Naive thymus-derived CD8-positive, alpha-beta T cell (primary cell): ENCODE data around the gene AKT3. TPM values are rescaled to one million over a fixed set of nuclear protein-coding genes. Genes with fewer than 3 reads are reported as not detected.

Experiments used
- ATAC-seq, 2 donors: fragments of 150-1000 bp; cut with Tn5 transposase in 1 of 2; sonication (Bioruptor Pico), chemical (Tn5 transposase) in 1 of 2; 1 replicate in 1 of 2; 2 replicates in 1 of 2; pipeline ENCODE4 v1.10.0; 2021; ENCODE audit warnings: mild to moderate bottlenecking in 2 of 2, moderate library complexity in 2 of 2
- POLR2A ChIA-PET: fragments of 350-600 bp; sonication (Branson Sonifier 250); formaldehyde crosslinking; loops from one replicate; lab custom pipeline; 2021; ENCODE audit warnings: antibody characterized with exemption; lab: Charles Lee
- DNase-seq, 10 donors: peaks; one replicate each; pipeline versions ENCODE4 v3.0.0 to v3.0.0-alpha.2; 2020 to 2022
- H3K27ac Mint-ChIP-seq, 10 donors: one replicate each; pipeline ENCODE4 v1.8.0; 2020 to 2022; ENCODE audit warnings: mild to moderate bottlenecking in 10 of 10, mixed read lengths in 10 of 10, moderate library complexity in 4 of 10, inconsistent platforms in 1 of 10
- H3K27me3 Mint-ChIP-seq, 5 donors: one replicate each; pipeline ENCODE4 v1.8.0; 2021 to 2022; ENCODE audit warnings: mixed read lengths in 5 of 5
- H3K36me3 Mint-ChIP-seq, 3 donors: one replicate each; pipeline ENCODE4 v1.8.0; 2020 to 2022; ENCODE audit warnings: mixed read lengths in 3 of 3, mild to moderate bottlenecking in 2 of 3, inconsistent platforms in 1 of 3
- H3K4me1 Mint-ChIP-seq, 4 donors: one replicate each; pipeline ENCODE4 v1.8.0; 2021 to 2022; ENCODE audit warnings: mixed read lengths in 4 of 4
- H3K4me3 Mint-ChIP-seq, 10 donors: one replicate each; pipeline ENCODE4 v1.8.0; 2020 to 2022; ENCODE audit warnings: mild to moderate bottlenecking in 10 of 10, mixed read lengths in 10 of 10, moderate library complexity in 6 of 10, inconsistent platforms in 1 of 10
- H3K9me3 Mint-ChIP-seq, 9 donors: one replicate each; pipeline ENCODE4 v1.8.0; 2020 to 2022; ENCODE audit warnings: mixed read lengths in 9 of 9, mild to moderate bottlenecking in 3 of 9, inconsistent platforms in 1 of 9, moderate library complexity in 1 of 9
- polyA plus RNA-seq, 3 donors: library from polyadenylated mRNA; unstranded; fragments of 300-500 nt; fragmentation: Illumina TruSeq; gene quantifications; one replicate each; pipeline ENCODE4 v1.2.3, GENCODE V29; 2021
- total RNA-seq, 8 experiments: library from RNA in 2 of 8; stranded (reverse) in 2 of 8; gene quantifications; one replicate each; pipeline ENCODE4 v1.2.3 and lab custom pipeline; 2021 to 2026

Gene AKT3
- total and polyA plus RNA-seq, 5 experiments from 2014 or later: 1.7 to 86.5 (median 4.6) TPM

DNA sequence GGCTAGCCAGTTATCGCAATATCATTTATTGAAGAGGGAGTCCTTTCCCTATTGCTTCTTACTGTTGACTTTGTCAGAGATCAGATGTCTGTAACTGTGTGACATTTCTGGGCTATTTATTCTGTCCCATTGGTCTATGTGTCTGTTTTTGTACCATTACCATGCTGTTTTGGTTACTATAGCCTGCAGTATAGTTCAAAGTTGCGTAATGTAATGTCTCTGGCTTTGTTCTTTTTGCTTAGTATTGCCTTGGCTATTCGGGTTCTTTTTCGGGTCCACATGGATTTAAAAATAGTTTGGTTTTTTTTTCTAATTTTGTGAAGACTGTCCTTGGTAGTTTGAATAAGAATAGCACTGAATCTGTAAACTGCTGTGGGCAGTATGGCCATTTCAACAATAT is 320.5 kb downstream of the AKT3 start:
- POLR2A ChIA-PET: interaction anchor here (0.7 kb wide), 1 partner anchor 25 kb away, joined by 4 read pairs; no protein-coding TSS in a partner anchor
- peaks cover 0 to 33% (median 24%) of the 10 kb centered on the region in 3 donors for H3K36me3 Mint-ChIP-seq
- H3K27ac Mint-ChIP-seq: peak overlapping the region in 2 of 10 donors; percentile 29 to 64
- peaks cover 0 to 15% (median 0%) of the 10 kb centered on the region in 9 donors for H3K9me3 Mint-ChIP-seq
- ATAC-seq (no peak), DNase-seq (no peak)
- H3K27me3 Mint-ChIP-seq: no peaks in the 10 kb centered on the region
- H3K4me3 Mint-ChIP-seq: no peak overlapping the region
- peaks cover 6 to 8% (median 8%) of the 10 kb centered on the region in 4 donors for H3K4me1 Mint-ChIP-seq

DNA sequence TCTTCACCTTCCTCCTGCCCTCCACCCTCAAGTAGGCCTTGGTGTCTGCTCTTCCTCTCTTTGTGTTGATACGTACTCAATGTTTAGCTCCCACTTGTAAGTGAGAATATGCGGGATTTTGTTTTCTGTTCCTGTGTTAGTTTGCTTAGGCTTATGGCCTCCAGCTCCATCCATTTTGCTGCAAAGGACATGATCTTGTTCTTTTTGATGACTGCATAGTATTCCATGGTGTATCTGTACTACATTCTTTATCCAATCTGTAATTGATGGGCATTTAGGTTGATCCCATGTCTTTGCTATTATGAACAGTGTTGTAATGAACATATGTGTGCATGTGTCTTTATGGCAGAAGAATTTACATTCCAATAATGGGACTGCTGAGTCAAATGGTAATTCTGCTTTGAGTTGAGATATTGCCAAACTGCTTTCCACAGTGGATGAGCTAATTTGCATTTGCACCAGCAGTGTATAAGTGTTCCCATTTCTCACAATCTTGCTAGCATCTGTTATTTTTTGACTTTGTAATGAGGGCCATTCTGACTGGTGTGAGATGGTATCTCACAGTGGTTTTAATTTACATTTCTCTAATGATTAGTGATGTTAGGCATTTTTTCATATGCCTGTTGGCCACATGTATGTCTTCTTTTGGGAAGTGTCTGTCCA is 321.5 kb downstream of the AKT3 start:
- no peak overlapping the region for H3K4me3 Mint-ChIP-seq
- no peaks in the 10 kb centered on the region for H3K27me3 Mint-ChIP-seq
- peaks cover 6 to 11% (median 9%) of the 10 kb centered on the region in 4 donors for H3K4me1 Mint-ChIP-seq
- POLR2A ChIA-PET: interaction anchor here (0.7 kb wide), 1 partner anchor 24 kb away, joined by 4 read pairs; no protein-coding TSS in a partner anchor
- H3K36me3 Mint-ChIP-seq: peaks cover 0 to 36% (median 18%) of the 10 kb centered on the region in 3 donors
- no peak for DNase-seq
- ATAC-seq: no peak
- H3K27ac Mint-ChIP-seq: peak overlapping the region in 3 of 10 donors; percentile 0 to 32 (median 22)
- peaks cover 0 to 15% (median 0%) of the 10 kb centered on the region in 9 donors for H3K9me3 Mint-ChIP-seq

DNA sequence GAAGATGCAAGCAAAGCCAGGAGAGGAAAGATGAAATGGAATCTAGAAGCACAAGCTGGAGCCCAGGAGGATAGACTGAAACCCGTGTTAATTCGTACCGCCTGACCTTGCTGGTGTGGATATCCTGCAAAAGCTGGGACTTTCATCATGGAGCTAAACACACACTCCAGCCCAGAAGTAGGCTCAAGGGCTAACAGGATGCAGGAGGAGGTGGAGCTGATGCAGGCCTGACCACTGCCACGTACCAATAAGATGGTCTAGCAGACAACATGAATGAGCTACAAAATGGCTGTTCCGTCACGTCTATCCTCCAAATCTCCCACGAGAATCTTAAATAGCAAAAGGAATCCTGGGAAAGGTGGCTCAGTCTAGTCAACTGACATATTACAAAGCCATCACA is 323.9 kb downstream of the AKT3 start:
- DNase-seq: no peak
- Mint-ChIP-seq H3K4me1 (peaks cover 9 to 19% (median 9%) of the 10 kb centered on the region in 4 donors), H3K27ac (peak overlapping the region in 3 of 10 donors; percentile 39 to 60 (median 56)), H3K4me3 (no peak overlapping the region), H3K27me3 (no peaks in the 10 kb centered on the region), H3K9me3 (peaks cover 0 to 15% (median 0%) of the 10 kb centered on the region in 9 donors), H3K36me3 (peaks cover 0 to 24% (median 18%) of the 10 kb centered on the region in 3 donors)
- POLR2A ChIA-PET: no interaction called here
- no peak for ATAC-seq

DNA sequence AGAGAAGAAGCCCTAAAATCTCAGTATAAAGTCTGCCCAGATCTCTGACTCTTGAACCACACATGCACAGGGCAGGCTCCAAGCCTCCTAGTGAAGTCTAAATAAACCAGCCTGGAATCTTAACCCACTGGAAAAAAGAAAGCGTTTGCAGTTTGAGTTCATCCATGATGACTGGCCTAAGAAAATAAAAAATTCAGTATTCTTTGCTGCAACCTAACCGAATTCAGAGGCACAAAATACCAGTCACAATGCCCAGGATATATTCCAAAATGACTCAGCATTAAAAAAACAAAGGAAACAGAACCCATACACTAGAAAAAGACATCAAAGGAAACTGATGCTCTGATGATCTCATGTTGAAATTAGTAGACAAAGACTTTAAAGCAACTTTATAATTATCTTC is 325.0 kb downstream of the AKT3 start:
- Mint-ChIP-seq H3K27ac (no peak overlapping the region), H3K4me3 (no peak overlapping the region), H3K9me3 (peaks cover 0 to 15% (median 0%) of the 10 kb centered on the region in 9 donors), H3K27me3 (no peaks in the 10 kb centered on the region), H3K4me1 (peaks cover 8 to 19% (median 9%) of the 10 kb centered on the region in 4 donors), H3K36me3 (peaks cover 0 to 23% (median 20%) of the 10 kb centered on the region in 3 donors)
- POLR2A ChIA-PET: no interaction called here
- DNase-seq (no peak), ATAC-seq (no peak)

DNA sequence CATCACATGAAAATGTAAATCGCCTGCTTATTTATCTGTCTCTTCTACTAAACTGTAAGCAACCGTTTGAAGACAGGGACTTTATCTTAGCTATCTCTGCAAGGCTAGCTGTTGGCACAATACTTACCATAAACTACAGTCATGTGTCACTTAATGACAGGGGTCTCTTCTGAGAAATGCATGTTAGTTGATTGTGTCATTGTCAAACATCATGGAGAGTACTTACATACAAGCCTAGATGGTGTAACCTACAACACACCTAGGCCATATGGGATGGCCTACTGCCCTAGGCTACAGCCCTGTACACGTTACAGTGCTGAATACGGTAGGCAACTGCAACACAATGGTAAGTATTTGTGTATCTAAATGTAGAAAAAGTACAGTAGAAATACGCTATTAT is 326.3 kb downstream of the AKT3 start:
- Mint-ChIP-seq H3K27me3 (no peaks in the 10 kb centered on the region), H3K27ac (no peak overlapping the region), H3K4me1 (peaks cover 8 to 19% (median 9%) of the 10 kb centered on the region in 4 donors), H3K4me3 (no peak overlapping the region), H3K36me3 (peaks cover 2 to 22% (median 16%) of the 10 kb centered on the region in 3 donors), H3K9me3 (peaks cover 0 to 5% (median 0%) of the 10 kb centered on the region in 9 donors)
- no peak for ATAC-seq
- POLR2A ChIA-PET: no interaction called here
- no peak for DNase-seq

DNA sequence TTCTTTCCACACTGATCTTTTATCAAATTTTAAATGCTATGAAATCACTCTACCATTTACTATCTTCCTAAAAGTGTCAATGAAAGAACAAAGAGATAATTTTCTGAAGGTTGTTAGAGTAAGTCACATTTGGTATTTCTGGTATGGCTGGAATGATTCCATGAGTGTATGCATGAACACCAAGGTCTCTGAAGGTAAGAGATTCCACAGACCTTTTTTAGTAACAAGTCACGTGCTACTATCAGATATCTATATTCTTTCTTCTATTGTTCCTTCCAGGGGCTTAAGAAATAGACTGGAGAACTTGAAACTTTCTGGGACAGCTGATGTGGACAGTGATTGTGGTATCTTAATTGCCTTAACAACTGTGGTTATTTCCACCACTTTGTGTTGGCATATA is 329.2 kb downstream of the AKT3 start:
- Mint-ChIP-seq H3K27ac (no peak overlapping the region), H3K9me3 (peaks cover 0 to 3% (median 0%) of the 10 kb centered on the region in 9 donors), H3K36me3 (peaks cover 8 to 33% (median 22%) of the 10 kb centered on the region in 3 donors), H3K4me3 (no peak overlapping the region), H3K4me1 (peaks cover 5 to 19% (median 7%) of the 10 kb centered on the region in 4 donors), H3K27me3 (no peaks in the 10 kb centered on the region)
- ATAC-seq: no peak
- DNase-seq: no peak
- POLR2A ChIA-PET: no interaction called here

DNA sequence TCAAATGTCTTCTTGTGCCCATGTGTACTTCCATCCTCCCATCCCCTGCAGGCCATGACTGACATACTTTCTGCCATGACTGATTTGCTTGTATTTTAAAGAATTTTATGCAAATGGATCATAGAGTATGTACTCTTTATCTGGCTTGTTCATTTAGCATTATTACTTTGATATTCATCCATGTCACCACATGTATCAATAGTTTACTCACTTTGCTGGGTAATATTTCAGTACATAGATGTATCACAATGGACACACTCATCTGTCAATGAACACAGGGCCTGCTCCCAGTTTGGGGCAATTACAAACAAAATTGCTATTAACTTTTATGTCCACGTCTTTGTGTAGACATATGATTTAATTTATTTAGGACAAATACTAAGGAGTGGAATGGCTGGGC is 335.1 kb downstream of the AKT3 start:
- Mint-ChIP-seq H3K27me3 (no peaks in the 10 kb centered on the region), H3K27ac (no peak overlapping the region), H3K9me3 (peaks cover 0 to 3% (median 0%) of the 10 kb centered on the region in 9 donors), H3K4me3 (no peak overlapping the region), H3K4me1 (peaks cover 4 to 8% (median 6%) of the 10 kb centered on the region in 4 donors), H3K36me3 (peaks cover 13 to 41% (median 21%) of the 10 kb centered on the region in 3 donors)
- DNase-seq: no peak
- no peak for ATAC-seq
- POLR2A ChIA-PET: no interaction called here

DNA sequence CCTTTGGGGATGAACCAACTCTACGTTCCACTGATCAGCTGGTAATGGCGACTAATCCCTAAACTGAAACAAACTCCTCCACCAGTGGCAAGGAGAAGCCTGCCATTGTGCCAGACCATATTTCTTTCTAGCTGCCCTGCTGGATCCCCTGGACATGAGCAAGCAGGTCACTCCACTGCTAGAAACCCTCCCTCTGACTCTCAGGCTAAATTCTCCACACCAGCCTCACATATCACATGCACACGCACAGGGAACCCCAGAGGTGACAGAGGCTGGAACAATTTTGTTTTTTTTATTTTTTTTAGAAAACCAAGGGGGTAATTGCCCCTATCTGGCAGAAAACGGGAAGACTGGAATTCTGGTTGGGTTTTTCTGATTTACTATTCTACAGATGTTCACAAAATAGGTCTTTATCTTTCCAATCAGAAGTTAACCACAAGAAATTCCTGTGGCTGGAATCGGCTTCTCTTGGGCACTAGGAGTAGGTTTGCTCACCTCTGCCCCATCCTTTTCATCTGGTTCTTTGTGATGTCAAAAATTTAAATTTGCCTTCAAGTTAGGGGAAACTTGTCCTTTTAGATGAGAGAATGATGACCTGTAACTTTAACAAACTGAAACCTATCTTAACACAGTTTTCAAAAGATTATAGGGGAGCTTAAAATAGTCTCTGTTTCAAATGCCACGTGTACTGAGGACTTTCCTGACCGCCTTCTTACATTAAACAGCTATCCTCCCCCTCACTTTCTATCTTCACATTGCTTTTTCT is 336.1 kb downstream of the AKT3 start:
- H3K36me3 Mint-ChIP-seq: peaks cover 13 to 40% (median 17%) of the 10 kb centered on the region in 3 donors
- POLR2A ChIA-PET: no interaction called here
- H3K4me1 Mint-ChIP-seq: peaks cover 11 to 17% (median 12%) of the 10 kb centered on the region in 4 donors
- peak overlapping the region in 1 of 10 donors; percentile 50 for H3K27ac Mint-ChIP-seq
- H3K4me3 Mint-ChIP-seq: no peak overlapping the region
- ATAC-seq (no peak), DNase-seq (no peak)
- peaks cover 0 to 3% (median 0%) of the 10 kb centered on the region in 9 donors for H3K9me3 Mint-ChIP-seq
- no peaks in the 10 kb centered on the region for H3K27me3 Mint-ChIP-seq

DNA sequence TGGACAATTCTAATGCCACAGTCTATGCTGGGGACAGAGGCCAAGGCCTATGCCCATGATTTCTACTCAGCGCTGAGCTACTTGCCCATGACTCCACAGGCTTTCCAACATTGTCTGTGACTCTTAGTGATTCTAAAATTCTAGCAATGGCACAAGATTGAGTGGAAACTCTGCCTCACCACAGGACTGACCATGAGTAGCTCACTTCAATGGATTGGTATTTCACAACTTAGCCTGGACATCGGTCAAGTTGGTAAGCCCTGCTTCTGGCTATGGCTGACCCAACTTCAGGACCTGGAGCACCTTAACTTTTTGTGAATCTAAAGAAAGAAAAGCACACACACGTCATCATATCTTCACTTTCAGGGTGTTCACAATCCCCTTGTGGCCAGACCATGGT is 339.1 kb downstream of the AKT3 start:
- POLR2A ChIA-PET: no interaction called here
- Mint-ChIP-seq H3K27me3 (no peaks in the 10 kb centered on the region), H3K4me3 (no peak overlapping the region), H3K4me1 (peaks cover 16 to 43% (median 40%) of the 10 kb centered on the region in 4 donors), H3K27ac (peak overlapping the region in 1 of 10 donors; percentile 59), H3K9me3 (no peaks in the 10 kb centered on the region), H3K36me3 (peaks cover 5 to 32% (median 7%) of the 10 kb centered on the region in 3 donors)
- no peak for ATAC-seq
- no peak for DNase-seq

DNA sequence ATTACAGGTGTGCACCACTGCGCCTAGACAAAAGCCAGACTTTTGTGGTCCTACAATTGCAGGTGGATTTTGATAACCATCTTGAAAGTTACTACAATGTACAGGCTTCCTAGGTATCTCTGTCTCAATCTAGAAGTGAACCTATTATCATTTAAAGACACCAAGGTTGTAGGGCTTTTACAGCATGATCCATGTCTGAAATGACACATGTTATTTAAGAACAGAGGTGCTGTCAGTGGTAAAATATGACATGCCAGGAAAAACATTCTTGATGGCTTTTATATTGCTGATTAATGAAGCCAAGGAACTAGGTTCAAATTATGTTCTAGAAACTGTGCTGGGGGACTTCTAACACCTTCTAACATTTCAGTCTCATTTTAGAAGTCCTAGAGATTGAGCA is 341.1 kb downstream of the AKT3 start:
- Mint-ChIP-seq H3K27me3 (no peaks in the 10 kb centered on the region), H3K36me3 (peaks cover 5 to 48% (median 15%) of the 10 kb centered on the region in 3 donors), H3K4me3 (peak overlapping the region in 7 of 10 donors; percentile 20 to 89 (median 66)), H3K4me1 (peaks cover 16 to 45% (median 41%) of the 10 kb centered on the region in 4 donors), H3K27ac (peak overlapping the region in 7 of 10 donors; percentile 0 to 94 (median 80)), H3K9me3 (no peaks in the 10 kb centered on the region)
- ATAC-seq (no peak), DNase-seq (no peak)
- POLR2A ChIA-PET: no interaction called here

DNA sequence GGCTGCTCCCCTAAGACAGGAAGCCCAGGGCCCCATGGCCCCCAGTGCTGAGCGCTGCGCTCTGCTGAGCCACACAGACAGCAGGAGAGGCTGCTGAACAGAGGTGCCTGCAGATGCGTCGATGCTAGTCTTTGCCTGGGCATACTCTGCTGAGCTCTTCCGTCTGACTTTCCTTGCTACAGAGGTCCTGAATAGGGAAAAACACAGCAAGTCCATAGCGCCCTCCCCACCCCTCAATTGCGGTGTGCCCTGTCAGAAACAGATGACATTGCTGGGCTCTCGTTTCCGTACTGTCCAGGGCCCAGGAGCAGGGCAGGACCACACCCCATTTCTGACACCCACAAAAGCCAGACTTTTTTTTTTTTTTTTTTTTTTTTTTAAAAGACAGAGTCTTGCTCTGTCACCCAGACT is 341.7 kb downstream of the AKT3 start:
- peaks cover 16 to 45% (median 41%) of the 10 kb centered on the region in 4 donors for H3K4me1 Mint-ChIP-seq
- DNase-seq (peak; percentile 17 to 71 (median 56)), ATAC-seq (peak; percentile 99)
- POLR2A ChIA-PET: interaction anchor here (0.7 kb wide), 1 partner anchor 783 kb away, joined by 4 read pairs; no protein-coding TSS in a partner anchor
- no peaks in the 10 kb centered on the region for H3K27me3 Mint-ChIP-seq
- peaks cover 5 to 55% (median 15%) of the 10 kb centered on the region in 3 donors for H3K36me3 Mint-ChIP-seq
- H3K27ac Mint-ChIP-seq: peak overlapping the region; percentile 11 to 94 (median 85)
- no peaks in the 10 kb centered on the region for H3K9me3 Mint-ChIP-seq
- H3K4me3 Mint-ChIP-seq: peak overlapping the region; percentile 53 to 89 (median 68)

DNA sequence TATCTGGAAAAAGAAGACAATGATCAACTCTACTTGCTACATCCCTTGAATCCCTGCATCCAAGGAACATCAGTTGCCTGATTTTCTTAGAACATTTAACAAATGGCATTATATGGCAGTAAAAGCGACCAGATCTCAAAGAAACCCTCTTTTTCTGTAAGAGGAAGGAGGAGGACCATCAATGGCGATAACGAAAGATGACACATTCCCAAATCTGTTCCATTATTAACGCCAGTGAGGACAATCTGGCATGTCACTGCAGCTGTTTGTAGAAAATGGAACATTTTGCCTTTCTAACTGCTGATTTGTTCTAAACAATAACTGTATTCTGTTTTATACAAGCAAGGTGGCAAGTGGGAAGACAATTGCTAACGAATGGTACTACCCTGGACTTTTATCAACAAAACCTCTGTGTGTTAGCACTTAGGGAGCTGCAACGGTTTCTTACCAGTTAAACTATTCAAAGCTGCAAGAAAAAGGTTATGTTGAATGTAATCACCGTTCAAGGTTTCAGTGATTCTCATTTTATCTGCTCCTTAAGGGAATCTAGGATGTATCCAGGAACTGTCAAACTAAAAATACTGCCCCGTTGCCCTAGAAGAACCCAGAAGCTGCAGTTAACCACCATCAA is 342.3 kb downstream of the AKT3 start:
- no peaks in the 10 kb centered on the region for H3K9me3 Mint-ChIP-seq
- peaks cover 5 to 58% (median 15%) of the 10 kb centered on the region in 3 donors for H3K36me3 Mint-ChIP-seq
- ATAC-seq (peak; percentile 3 to 14), DNase-seq (no peak)
- H3K4me3 Mint-ChIP-seq: peak overlapping the region; percentile 53 to 89 (median 68)
- H3K4me1 Mint-ChIP-seq: peaks cover 16 to 45% (median 41%) of the 10 kb centered on the region in 4 donors
- POLR2A ChIA-PET: interaction anchor here (0.7 kb wide), 1 partner anchor 783 kb away, joined by 4 read pairs; no protein-coding TSS in a partner anchor
- H3K27me3 Mint-ChIP-seq: no peaks in the 10 kb centered on the region
- H3K27ac Mint-ChIP-seq: peak overlapping the region in 9 of 10 donors; percentile 76 to 94 (median 84)
